GM12875 (cell line): Measurements from ENCODE around the gene RPTOR.

ENCODE experiments used
- H3K4me3 ChIP-seq: one replicate; pipeline ENCODE4 v1.5.1; 2011; ENCODE audit warnings: low read depth, low read length, control low read depth
- CTCF ChIP-seq: IDR thresholded peaks from 2 replicates; pipeline ENCODE4 v1.5.1; 2011; ENCODE audit warnings: low read depth, mild to moderate bottlenecking, control low read depth, inconsistent platforms, low read length, moderate library complexity, borderline replicate concordance; ENCODE audit not compliant: insufficient read depth

The RPTOR gene

GRCh38 chr17:80846932-80847331 is 302.3 kb downstream of the RPTOR start:
- H3K4me3 ChIP-seq = no peak overlapping the region
- TF ChIP-seq CTCF = no peak

- no peak overlapping the region for H3K4me3 ChIP-seq
- no peak for TF ChIP-seq CTCF
These were observed 303.0 kb downstream of the RPTOR start for GRCh38 chr17:80847496-80848230.

GRCh38 chr17:80848449-80849102 is 303.9 kb downstream of the RPTOR start:
- TF ChIP-seq CTCF = no peak
- H3K4me3 ChIP-seq = no peak overlapping the region

GRCh38 chr17:80849119-80849518 is 304.5 kb downstream of the RPTOR start:
- TF ChIP-seq CTCF = no peak
- no peak overlapping the region for H3K4me3 ChIP-seq

GRCh38 chr17:80850109-80850508 is 305.5 kb downstream of the RPTOR start:
- H3K4me3 ChIP-seq = no peak overlapping the region
- TF ChIP-seq CTCF = no peak

GRCh38 chr17:80850817-80851216 is 306.2 kb downstream of the RPTOR start:
- no peak overlapping the region for H3K4me3 ChIP-seq
- no peak for TF ChIP-seq CTCF
